HG02763 (cell line): ENCODE measurements around the gene NKAIN4.
"Not testable (repeated sequence)": the region's sequence is repeated elsewhere in the genome, so short reads cannot be mapped to it uniquely, and the experiment has no call there.

Source experiments
- ATAC-seq: cut with Tn5 transposase; IDR thresholded peaks from one replicate; pipeline ENCODE4 v1.9.1; 2021; ENCODE audit warnings: mild to moderate bottlenecking, moderate library complexity; ENCODE audit not compliant: unreplicated experiment

NKAIN4 gene

GRCh38 chr20:63258781-63259180 is 4.5 kb upstream of the NKAIN4 start:
- no peak for ATAC-seq

GRCh38 chr20:63257629-63258028 is 3.4 kb upstream of the NKAIN4 start:
- no peak for ATAC-seq

GRCh38 chr20:63256954-63257353 is 2.7 kb upstream of the NKAIN4 start:
- ATAC-seq: no peak

- ATAC-seq: no peak
Observed at GRCh38 chr20:63255931-63256704, 1.9 kb upstream of the NKAIN4 start.

GRCh38 chr20:63254606-63255384 is 532 bp upstream of the NKAIN4 start:
- no peak for ATAC-seq

GRCh38 chr20:63253438-63254231 is 628 bp downstream of the NKAIN4 start:
- no peak for ATAC-seq

- ATAC-seq: no peak
Observed at GRCh38 chr20:63253065-63253437, 1.2 kb downstream of the NKAIN4 start.

- no peak for ATAC-seq
Observed at GRCh38 chr20:63252284-63252711, 2.0 kb downstream of the NKAIN4 start.

- not testable (repeated sequence) for ATAC-seq
Observed at GRCh38 chr20:63251350-63251749, 2.9 kb downstream of the NKAIN4 start.

- no peak for ATAC-seq
Observed at GRCh38 chr20:63249891-63250290, 4.4 kb downstream of the NKAIN4 start.

GRCh38 chr20:63248835-63249591 is 5.2 kb downstream of the NKAIN4 start:
- ATAC-seq: no peak

GRCh38 chr20:63247671-63248228 is 6.5 kb downstream of the NKAIN4 start:
- no peak for ATAC-seq

GRCh38 chr20:63246490-63247288 is 7.6 kb downstream of the NKAIN4 start:
- no peak for ATAC-seq

- ATAC-seq: no peak
Observed at GRCh38 chr20:63244468-63244867, 9.8 kb downstream of the NKAIN4 start.

- no peak for ATAC-seq
Observed at GRCh38 chr20:63243604-63244247, 10.5 kb downstream of the NKAIN4 start.

GRCh38 chr20:63242736-63243135 is 11.5 kb downstream of the NKAIN4 start:
- no peak for ATAC-seq

- no peak for ATAC-seq
Observed at GRCh38 chr20:63241272-63241671, 13.0 kb downstream of the NKAIN4 start.

GRCh38 chr20:63240004-63240403 is 14.3 kb downstream of the NKAIN4 start:
- no peak for ATAC-seq

GRCh38 chr20:63239431-63239830 is 14.8 kb downstream of the NKAIN4 start:
- no peak for ATAC-seq
